Neuronal stem cell (in vitro differentiated cells): ENCODE results near the gene ORMDL3.

Experiments used
- DNase-seq: peaks from one replicate; pipeline ENCODE4 v3.0.0-alpha.2; 2013; ENCODE audit warnings: low spot score
- H2AFZ ChIP-seq: one replicate; pipeline ENCODE4 v1.6.1; 2013; ENCODE audit warnings: mild to moderate bottlenecking, low read length, inconsistent platforms
- H2AK5ac ChIP-seq: 2 replicates; pipeline ENCODE4 v1.6.1; 2013; ENCODE audit warnings: low read depth, mild to moderate bottlenecking, inconsistent platforms, low read length, moderate library complexity, mixed read lengths
- H2BK120ac ChIP-seq: 2 replicates; pipeline ENCODE4 v1.6.1; 2013; ENCODE audit warnings: low read depth, mild to moderate bottlenecking, inconsistent platforms, low read length, moderate library complexity, mixed read lengths
- H2BK12ac ChIP-seq: one replicate; pipeline ENCODE4 v1.6.1; 2013; ENCODE audit warnings: low read length, inconsistent platforms
- H2BK15ac ChIP-seq: 2 replicates; pipeline ENCODE4 v1.6.1; 2013; ENCODE audit warnings: mild to moderate bottlenecking, low read length, inconsistent platforms, mixed read lengths
- H2BK5ac ChIP-seq: one replicate; pipeline ENCODE4 v1.6.1; 2013; ENCODE audit warnings: inconsistent platforms, mild to moderate bottlenecking, low read length, moderate library complexity
- H3K14ac ChIP-seq: one replicate; pipeline ENCODE4 v1.6.1; 2013; ENCODE audit warnings: low read length, inconsistent platforms
- H3K18ac ChIP-seq: 2 replicates; pipeline ENCODE4 v1.6.1; 2013; ENCODE audit warnings: low read length, inconsistent platforms
- H3K23ac ChIP-seq: 2 replicates; pipeline ENCODE4 v1.6.1; 2013; ENCODE audit warnings: low read depth, mild to moderate bottlenecking, mixed read lengths, low read length, inconsistent platforms; ENCODE audit not compliant: poor library complexity
- H3K27ac ChIP-seq: replicated peaks from 3 replicates; pipeline ENCODE4 v1.5.1; 2013; ENCODE audit warnings: low read length, inconsistent platforms
- H3K27me3 ChIP-seq, 3 experiments: 2 replicates each; pipeline ENCODE4 v1.6.1; 2013; ENCODE audit warnings: low read length in 3 of 3, mild to moderate bottlenecking in 2 of 3, inconsistent platforms in 1 of 3, low read depth in 1 of 3, mixed read lengths in 1 of 3, moderate library complexity in 1 of 3; ENCODE audit not compliant: control insufficient read depth in 3 of 3, insufficient read depth in 3 of 3
- H3K36me3 ChIP-seq, 2 donors: replicated peaks in 1 of 2; 2 replicates each; pipeline ENCODE4 v1.6.1; 2013; ENCODE audit warnings: low read length in 2 of 2; ENCODE audit not compliant: control insufficient read depth in 2 of 2, insufficient read depth in 2 of 2
- H3K4ac ChIP-seq: 2 replicates; pipeline ENCODE4 v1.6.1; 2013; ENCODE audit warnings: inconsistent platforms, mild to moderate bottlenecking, low read length, moderate library complexity
- H3K4me1 ChIP-seq, 2 donors: 1 replicate in 1 of 2; 2 replicates in 1 of 2; pipeline ENCODE4 v1.6.1; 2013; ENCODE audit warnings: low read length in 2 of 2, low read depth in 1 of 2; ENCODE audit not compliant: control insufficient read depth in 2 of 2, insufficient read depth in 1 of 2
- H3K4me2 ChIP-seq: one replicate; pipeline ENCODE4 v1.6.1; 2013; ENCODE audit warnings: mild to moderate bottlenecking, low read length, inconsistent platforms; ENCODE audit not compliant: insufficient read depth, poor library complexity, severe bottlenecking
- H3K4me3 ChIP-seq, 2 donors: 2 replicates each; pipeline ENCODE4 v1.5.1; 2013; ENCODE audit warnings: low read length in 2 of 2, mild to moderate bottlenecking in 2 of 2, inconsistent platforms in 1 of 2, moderate library complexity in 1 of 2
- H3K79me1 ChIP-seq: one replicate; pipeline ENCODE4 v1.6.1; 2013; ENCODE audit warnings: low read depth, mild to moderate bottlenecking, inconsistent platforms, low read length, moderate library complexity
- H3K9ac ChIP-seq: one replicate; pipeline ENCODE4 v1.6.1; 2013; ENCODE audit warnings: mild to moderate bottlenecking, low read depth, low read length, inconsistent platforms; ENCODE audit not compliant: poor library complexity
- H3K9me3 ChIP-seq, 2 donors: replicated peaks in 1 of 2; 2 replicates each; pipeline versions ENCODE3 to v1.6.1; 2013; ENCODE audit warnings: low read length in 2 of 2, mild to moderate bottlenecking in 2 of 2, inconsistent platforms in 1 of 2, low read depth in 1 of 2, mixed read lengths in 1 of 2, moderate library complexity in 1 of 2; ENCODE audit not compliant: control insufficient read depth in 2 of 2, insufficient read depth in 1 of 2
- H4K8ac ChIP-seq: one replicate; pipeline ENCODE4 v1.6.1; 2013; ENCODE audit warnings: low read depth, mild to moderate bottlenecking, inconsistent platforms, low read length, moderate library complexity
- H4K91ac ChIP-seq: one replicate; pipeline ENCODE4 v1.6.1; 2013; ENCODE audit warnings: low read length, low read depth, mild to moderate bottlenecking, inconsistent platforms; ENCODE audit not compliant: poor library complexity
- WGBS, 2 donors: extraction: QIAGEN DNeasy Blood & Tissue Kit; methylation state at CpG; one replicate each; pipeline ENCODE4 v1.1.7; 2013; ENCODE audit warnings: missing lambda C conversion rate in 2 of 2, mixed read lengths in 1 of 2; ENCODE audit not compliant: insufficient read length in 2 of 2, insufficient replicate concordance in 1 of 2; ENCODE audit errors: extremely low coverage in 2 of 2; 5-methylcytosine and 5-hydroxymethylcytosine counted together

The ORMDL3 gene

DNA sequence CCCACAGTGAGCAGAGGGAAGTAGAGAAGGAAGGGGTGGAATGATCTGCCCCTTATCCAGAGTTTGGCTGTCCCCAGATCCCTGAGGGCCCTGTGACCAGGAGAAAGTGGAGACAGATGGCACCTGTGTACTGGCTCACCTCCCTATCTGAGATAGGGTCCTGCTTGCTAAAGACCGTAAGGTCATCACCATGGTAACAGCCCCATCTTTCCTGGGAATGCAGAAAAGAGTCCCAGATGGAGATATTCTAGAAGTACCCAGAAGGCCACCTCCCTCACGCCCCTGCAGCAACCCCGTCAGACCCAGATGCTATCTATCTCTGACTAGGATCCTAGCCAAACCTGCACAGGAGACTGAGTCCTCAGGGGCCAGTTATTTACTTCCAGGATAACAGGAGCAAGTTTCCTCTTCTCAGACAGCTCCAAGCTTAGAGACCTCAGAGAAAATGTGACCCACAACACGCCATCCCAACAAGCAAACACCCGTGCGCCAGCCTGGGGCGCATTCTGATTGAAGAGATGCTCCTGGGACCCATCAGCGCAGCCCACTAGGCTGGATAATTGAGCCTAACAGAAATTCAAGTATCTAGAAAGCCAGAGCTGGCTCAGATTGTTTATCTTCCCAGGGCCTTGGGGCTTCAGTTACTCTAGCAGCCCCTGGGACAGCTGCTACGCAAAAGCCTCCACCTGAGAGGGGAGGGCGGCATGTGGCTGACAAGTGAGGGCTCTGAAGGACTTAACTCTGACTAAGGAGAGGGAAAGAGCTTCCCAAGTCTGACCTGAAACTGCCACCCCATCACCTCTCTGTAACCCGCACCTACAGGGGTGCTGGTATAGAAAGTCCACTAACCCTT lies 1.9 kb downstream of the ORMDL3 start:
- Histone ChIP-seq H3K36me3 (peaks cover 27 to 42% of the 10 kb centered on the region in 2 donors), H3K18ac (no peak overlapping the region), H2BK120ac (no peak overlapping the region), H4K91ac (no peak overlapping the region), H3K79me1 (peaks cover 12% of the 10 kb centered on the region), H4K8ac (no peak overlapping the region), H3K27me3 (no peaks in the 10 kb centered on the region), H3K27ac (no peak overlapping the region), H2BK12ac (no peak overlapping the region), H3K4ac (no peak overlapping the region), H2BK5ac (no peak overlapping the region), H3K9ac (no peak overlapping the region), H2AK5ac (no peak overlapping the region), H3K4me1 (peaks cover 6 to 13% of the 10 kb centered on the region in 2 donors), H3K23ac (no peak overlapping the region), H3K9me3 (peaks cover 0 to 2% of the 10 kb centered on the region in 2 donors), H2BK15ac (no peak overlapping the region), H3K4me3 (no peak overlapping the region), H2AFZ (no peak overlapping the region), H3K14ac (no peak overlapping the region), H3K4me2 (no peak overlapping the region)
- DNase-seq: no peak
- no CpG with 5 or more reads among the region's 11 CpGs for WGBS, 2 donors

- no peak overlapping the region for H2BK120ac ChIP-seq
- peaks cover 27 to 49% of the 10 kb centered on the region in 2 donors for H3K36me3 ChIP-seq
- no peak overlapping the region for H2AFZ ChIP-seq
- H2BK12ac ChIP-seq: no peak overlapping the region
- no peak overlapping the region for H3K4ac ChIP-seq
- no peak overlapping the region for H3K9ac ChIP-seq
- DNase-seq: no peak
- H4K91ac ChIP-seq: no peak overlapping the region
- H3K4me2 ChIP-seq: no peak overlapping the region
- H3K79me1 ChIP-seq: peaks cover 12% of the 10 kb centered on the region
- no peak overlapping the region for H3K18ac ChIP-seq
- H3K4me1 ChIP-seq: peaks cover 6 to 13% of the 10 kb centered on the region in 2 donors
- H3K4me3 ChIP-seq: no peak overlapping the region
- no peak overlapping the region for H4K8ac ChIP-seq
- no CpG with 5 or more reads among the region's 3 CpGs for WGBS, 2 donors
- H3K27me3 ChIP-seq: no peaks in the 10 kb centered on the region
- H2BK15ac ChIP-seq: no peak overlapping the region
- no peak overlapping the region for H2BK5ac ChIP-seq
- no peak overlapping the region for H3K27ac ChIP-seq
- H3K23ac ChIP-seq: no peak overlapping the region
- H3K14ac ChIP-seq: no peak overlapping the region
- H3K9me3 ChIP-seq: peaks cover 0 to 2% of the 10 kb centered on the region in 2 donors
- H2AK5ac ChIP-seq: no peak overlapping the region
Observed at GRCh38 chr17:39924691-39925055, 2.7 kb downstream of the ORMDL3 start.

GRCh38 chr17:39923836-39924690 lies 3.3 kb downstream of the ORMDL3 start:
- no peak overlapping the region for H2AK5ac ChIP-seq
- no peak overlapping the region for H2BK5ac ChIP-seq
- H3K14ac ChIP-seq: no peak overlapping the region
- H2BK120ac ChIP-seq: no peak overlapping the region
- H3K4me1 ChIP-seq: peaks cover 6 to 13% of the 10 kb centered on the region in 2 donors
- WGBS, 2 donors: no CpG with 5 or more reads among the region's 17 CpGs
- H3K18ac ChIP-seq: no peak overlapping the region
- peaks cover 0 to 2% of the 10 kb centered on the region in 2 donors for H3K9me3 ChIP-seq
- no peak overlapping the region for H3K9ac ChIP-seq
- H3K4me3 ChIP-seq: no peak overlapping the region
- H2BK12ac ChIP-seq: no peak overlapping the region
- no peak overlapping the region for H2BK15ac ChIP-seq
- no peak overlapping the region for H4K8ac ChIP-seq
- peaks cover 12% of the 10 kb centered on the region for H3K79me1 ChIP-seq
- peaks cover 30 to 52% of the 10 kb centered on the region in 2 donors for H3K36me3 ChIP-seq
- no peak overlapping the region for H3K23ac ChIP-seq
- no peak overlapping the region for H3K4me2 ChIP-seq
- H4K91ac ChIP-seq: no peak overlapping the region
- no peak overlapping the region for H2AFZ ChIP-seq
- H3K4ac ChIP-seq: no peak overlapping the region
- no peak overlapping the region for H3K27ac ChIP-seq
- DNase-seq: no peak
- no peaks in the 10 kb centered on the region for H3K27me3 ChIP-seq

DNA sequence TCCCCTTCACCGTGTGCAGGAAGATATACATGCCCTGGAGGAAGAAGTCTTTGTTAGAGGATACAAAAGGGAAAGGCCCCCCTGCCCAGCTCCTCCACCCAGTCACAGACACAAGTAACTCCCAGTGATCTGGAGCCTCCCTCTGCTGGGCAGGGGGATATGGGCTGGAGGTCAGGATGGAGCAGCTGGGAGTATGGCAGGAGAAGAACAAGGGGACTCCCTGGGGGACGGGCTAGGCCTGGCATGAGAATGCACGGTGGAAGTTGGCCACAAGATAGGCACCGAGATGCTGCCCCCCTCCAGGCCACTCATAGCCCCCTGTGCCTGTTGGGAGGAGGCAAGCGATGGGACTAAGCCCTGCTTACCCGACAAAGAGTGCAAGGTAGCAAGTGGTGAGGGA lies 4.2 kb downstream of the ORMDL3 start:
- Histone ChIP-seq H3K23ac (no peak overlapping the region), H4K8ac (no peak overlapping the region), H3K4me3 (no peak overlapping the region), H2BK15ac (no peak overlapping the region), H2AK5ac (no peak overlapping the region), H4K91ac (no peak overlapping the region), H2BK5ac (no peak overlapping the region), H3K4me1 (peaks cover 6 to 9% of the 10 kb centered on the region in 2 donors), H3K4ac (no peak overlapping the region), H3K27ac (no peak overlapping the region), H3K9ac (no peak overlapping the region), H3K9me3 (peaks cover 0 to 2% of the 10 kb centered on the region in 2 donors), H3K14ac (no peak overlapping the region), H2BK12ac (no peak overlapping the region), H2BK120ac (no peak overlapping the region), H3K79me1 (peaks cover 12% of the 10 kb centered on the region), H2AFZ (no peak overlapping the region), H3K27me3 (no peaks in the 10 kb centered on the region), H3K4me2 (no peak overlapping the region), H3K36me3 (peaks cover 32 to 55% of the 10 kb centered on the region in 2 donors), H3K18ac (no peak overlapping the region)
- no peak for DNase-seq
- no CpG with 5 or more reads among the region's 6 CpGs for WGBS, 2 donors
